Hematopoietic multipotent progenitor cell (in vitro differentiated cells): ENCODE measurements around the gene CEP85. TPM values are rescaled to one million over a fixed set of nuclear protein-coding genes. Genes with fewer than 3 reads are reported as not detected.
"Not testable (repeated sequence)": the region's sequence is repeated elsewhere in the genome, so short reads cannot be mapped to it uniquely, and the experiment has no call there.

Source experiments
- DNase-seq, 3 donors: peaks; one replicate each; pipeline ENCODE4 v3.0.0-alpha.2; 2011 to 2015; ENCODE audit warnings: low read depth in 2 of 3, low spot score in 2 of 3
- total RNA-seq: library from RNA; depleted of rRNA; stranded (reverse); fragments of >200 nt; gene quantifications from one replicate; pipeline ENCODE4 v1.2.3, GENCODE V29; 2012

Gene CEP85
- total RNA-seq, 1 donor: 29.4 TPM

DNA sequence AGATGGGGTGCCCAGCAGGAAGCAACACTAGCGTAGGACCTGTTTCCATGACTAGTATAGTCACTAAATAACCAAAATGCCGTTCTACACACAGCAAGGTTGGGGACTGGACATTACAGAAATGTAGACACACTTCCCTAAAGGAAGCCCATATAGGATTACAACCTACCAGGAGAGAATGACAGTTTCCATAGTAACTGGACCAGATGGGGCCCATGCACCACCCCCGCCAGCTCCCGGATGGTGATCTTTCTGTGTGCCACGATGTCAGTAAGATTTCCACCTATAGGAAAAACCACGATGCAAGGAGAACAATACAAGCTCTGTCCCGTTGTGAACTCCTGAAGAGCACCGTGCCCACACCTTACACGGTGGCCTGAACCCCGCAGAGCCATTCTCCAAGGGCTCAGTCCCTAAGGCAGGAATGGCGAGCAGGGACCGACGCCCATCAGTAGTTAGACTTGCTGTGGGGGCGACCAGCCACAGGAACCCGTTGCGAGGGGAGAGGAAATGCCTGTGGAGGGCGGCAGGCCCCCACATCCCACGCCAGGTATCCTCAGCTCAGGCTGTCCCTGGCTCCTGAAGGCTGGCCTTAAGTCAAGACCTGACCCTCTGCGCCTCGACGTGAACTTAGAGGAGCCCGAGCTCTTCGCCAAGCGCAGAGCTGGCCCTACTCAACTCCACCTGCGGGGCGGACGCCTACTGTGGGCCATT lies 13.6 kb upstream of the CEP85 start:
- no peak for DNase-seq

- DNase-seq: no peak
Observed at GRCh38 chr1:26221094-26221493, 12.9 kb upstream of the CEP85 start.

- DNase-seq: no peak
Observed at GRCh38 chr1:26224606-26225005, 9.4 kb upstream of the CEP85 start.

- peak in 2 of 3 donors; percentile 56 to 59 for DNase-seq
Observed at GRCh38 chr1:26225033-26225831, 8.8 kb upstream of the CEP85 start.

GRCh38 chr1:26230682-26231081 lies 3.3 kb upstream of the CEP85 start:
- not testable (repeated sequence) for DNase-seq

- DNase-seq: peak; percentile 13 to 37 (median 26)
Observed at GRCh38 chr1:26234644-26235370, 807 bp downstream of the CEP85 start.

DNA sequence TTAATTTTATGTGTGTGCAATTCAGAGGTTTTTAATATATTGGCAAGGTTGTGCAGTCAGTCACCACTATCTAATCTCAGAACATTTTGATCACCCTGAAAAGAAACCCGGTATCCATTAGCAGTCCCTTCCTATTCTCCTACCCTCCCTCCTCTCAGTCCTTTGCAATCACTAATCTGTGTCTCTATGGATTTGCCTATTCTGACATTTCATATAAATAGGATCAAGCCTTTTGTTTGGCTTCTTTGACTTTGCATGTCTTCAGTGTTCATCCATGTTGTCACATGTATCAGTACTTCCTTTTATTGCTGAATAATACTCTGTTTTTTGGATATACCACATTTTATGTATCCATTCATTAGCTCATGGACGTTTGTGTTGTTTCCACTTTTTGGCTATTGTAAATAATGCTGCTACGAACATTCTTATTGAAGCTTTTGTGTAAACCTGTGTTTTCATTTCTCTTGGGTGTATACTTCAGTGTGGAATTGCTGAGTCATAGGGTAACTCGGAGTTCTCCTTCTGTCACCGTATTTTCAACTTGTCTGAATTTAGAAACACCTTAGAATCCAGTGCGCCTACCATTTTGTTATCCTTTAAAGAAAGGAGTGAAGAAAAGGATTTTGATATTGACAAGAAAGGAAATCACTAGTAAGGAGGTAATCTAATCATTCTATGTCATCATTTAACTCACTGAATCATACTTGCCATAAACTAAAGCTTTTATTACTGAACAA lies 3.4 kb downstream of the CEP85 start:
- peak in 2 of 3 donors; percentile 40 to 50 for DNase-seq

DNA sequence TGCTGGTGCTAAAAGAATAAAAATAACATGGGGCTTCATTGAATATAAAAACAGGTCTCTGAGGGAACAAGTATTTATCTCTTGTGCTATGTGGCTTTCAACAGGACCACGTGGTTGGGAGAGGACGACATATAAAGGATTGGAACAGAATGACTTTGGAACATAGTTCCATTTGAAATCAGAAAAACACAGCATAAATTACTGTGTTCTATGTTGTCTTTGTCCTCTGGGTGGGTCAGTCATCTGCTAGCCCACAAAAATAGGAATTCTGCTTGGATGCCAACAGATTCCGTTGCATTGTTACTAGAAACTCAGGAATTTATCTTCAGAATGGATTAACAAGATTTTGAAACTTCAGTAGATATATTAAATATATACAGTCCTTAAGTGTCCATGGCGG lies 5.9 kb downstream of the CEP85 start:
- DNase-seq: no peak

DNA sequence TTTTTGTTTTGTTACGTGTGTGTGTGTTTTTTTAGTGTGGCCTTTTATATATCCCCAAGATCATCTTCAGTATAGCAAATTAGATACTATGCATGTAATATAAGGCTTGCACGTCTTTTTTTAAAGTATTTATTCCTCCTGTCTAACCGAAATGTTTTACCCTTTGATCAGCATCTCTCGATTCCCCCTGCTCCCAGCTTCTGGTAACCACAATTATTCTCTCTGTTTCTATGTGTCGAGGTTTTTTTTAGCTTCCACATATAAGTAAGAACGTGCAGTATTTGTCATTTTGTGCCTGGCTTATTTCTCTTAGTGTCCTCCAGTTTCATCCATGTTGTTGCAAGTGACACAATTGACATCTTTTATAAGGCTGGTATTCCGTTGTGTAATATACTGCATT lies 18.7 kb downstream of the CEP85 start:
- no peak for DNase-seq

DNA sequence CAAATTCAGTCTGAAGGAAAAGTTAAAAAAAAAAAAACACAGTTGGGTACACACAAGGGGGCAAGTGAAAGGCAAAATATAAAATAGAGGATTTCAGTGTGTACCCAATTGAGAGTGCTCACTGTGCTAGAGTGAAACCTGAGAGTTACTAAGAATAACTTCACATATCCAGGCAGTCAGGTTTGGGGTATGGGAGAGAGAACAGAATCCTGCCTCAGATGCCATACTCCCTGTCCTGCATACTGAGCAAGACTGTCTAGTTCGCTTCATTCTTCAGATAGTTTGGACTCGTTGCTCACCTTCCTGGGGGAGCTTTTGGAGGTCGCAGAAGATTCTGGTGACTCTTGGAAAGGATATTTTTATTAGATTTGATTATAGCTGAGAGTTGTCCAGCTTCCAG lies 20.4 kb downstream of the CEP85 start:
- DNase-seq: no peak

DNA sequence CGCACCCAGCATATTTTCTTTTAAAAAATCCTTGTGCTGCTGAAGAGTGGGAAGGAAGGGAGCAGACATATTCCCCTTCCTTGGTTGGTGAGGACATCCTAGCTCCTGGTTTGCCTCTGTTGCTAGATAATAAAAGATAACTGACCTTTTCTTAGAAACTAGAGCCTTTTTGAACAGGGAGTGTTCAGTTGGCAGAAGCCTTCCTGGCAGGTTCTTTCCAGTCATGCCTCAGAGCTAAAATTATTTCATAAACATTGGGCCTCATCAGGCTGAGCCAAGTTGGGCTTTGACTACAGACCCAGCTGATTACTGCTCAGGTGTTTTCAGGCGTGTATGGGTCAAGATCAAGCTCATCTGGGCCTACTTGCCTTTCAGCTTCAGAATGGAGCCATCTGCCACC lies 23.2 kb downstream of the CEP85 start:
- no peak for DNase-seq

- DNase-seq: no peak
Observed at GRCh38 chr1:26259005-26259404, 25.0 kb downstream of the CEP85 start.

GRCh38 chr1:26259578-26259977 lies 25.6 kb downstream of the CEP85 start:
- DNase-seq: peak in 1 of 3 donors; percentile 32

DNA sequence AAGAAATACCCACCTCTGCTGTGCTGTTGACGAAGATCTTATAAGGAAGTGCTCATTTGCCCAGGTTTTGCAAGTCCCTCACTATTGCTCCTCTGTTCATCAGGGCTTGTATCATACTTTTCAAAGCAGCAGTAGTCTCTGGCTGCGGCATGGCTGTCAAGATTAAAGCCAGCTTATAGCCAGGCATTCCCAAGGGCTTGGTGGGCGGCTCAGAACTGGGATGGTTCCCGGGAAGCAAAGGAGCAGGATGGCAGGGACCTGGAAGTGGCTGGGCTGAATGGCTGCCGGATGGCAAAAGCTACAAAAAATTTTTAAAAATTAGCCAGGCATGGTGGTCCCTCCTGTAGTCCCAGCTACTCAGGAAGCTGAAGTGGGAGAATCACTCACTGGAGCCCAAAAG lies 29.2 kb downstream of the CEP85 start:
- DNase-seq: no peak

- DNase-seq: no peak
Observed at GRCh38 chr1:26265405-26265804, 31.4 kb downstream of the CEP85 start.

GRCh38 chr1:26268290-26269197 lies 34.5 kb downstream of the CEP85 start:
- no peak for DNase-seq

DNA sequence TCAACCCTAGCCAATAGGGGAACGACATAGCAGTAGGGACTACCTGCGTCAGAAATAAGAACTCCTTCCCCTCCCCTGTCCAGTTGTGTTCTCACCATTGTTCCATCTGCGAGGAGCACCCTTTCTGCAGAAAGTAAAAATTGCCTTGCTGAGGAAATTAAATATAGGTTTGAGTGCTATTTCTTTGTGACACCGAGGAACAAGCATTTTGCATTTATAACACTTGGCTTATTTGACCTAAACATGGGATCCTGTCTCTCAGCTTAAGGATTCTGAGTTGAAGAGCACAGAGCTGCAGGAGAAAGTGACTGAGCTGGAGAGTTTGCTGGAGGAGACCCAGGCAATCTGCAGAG lies 35.2 kb downstream of the CEP85 start:
- no peak for DNase-seq

GRCh38 chr1:26274801-26275425 lies 40.9 kb downstream of the CEP85 start:
- DNase-seq: peak in 2 of 3 donors; percentile 39 to 51
